OCI-M1 (cell line): Measurements from ENCODE around the gene TBC1D14.
"Not testable (repeated sequence)": the region's sequence is repeated elsewhere in the genome, so short reads cannot be mapped to it uniquely, and the experiment has no call there.

Experiments
- DNase-seq: peaks from one replicate; lab custom pipeline; 2025; lab: John Stamatoyannopoulos, UW

TBC1D14 gene

DNA sequence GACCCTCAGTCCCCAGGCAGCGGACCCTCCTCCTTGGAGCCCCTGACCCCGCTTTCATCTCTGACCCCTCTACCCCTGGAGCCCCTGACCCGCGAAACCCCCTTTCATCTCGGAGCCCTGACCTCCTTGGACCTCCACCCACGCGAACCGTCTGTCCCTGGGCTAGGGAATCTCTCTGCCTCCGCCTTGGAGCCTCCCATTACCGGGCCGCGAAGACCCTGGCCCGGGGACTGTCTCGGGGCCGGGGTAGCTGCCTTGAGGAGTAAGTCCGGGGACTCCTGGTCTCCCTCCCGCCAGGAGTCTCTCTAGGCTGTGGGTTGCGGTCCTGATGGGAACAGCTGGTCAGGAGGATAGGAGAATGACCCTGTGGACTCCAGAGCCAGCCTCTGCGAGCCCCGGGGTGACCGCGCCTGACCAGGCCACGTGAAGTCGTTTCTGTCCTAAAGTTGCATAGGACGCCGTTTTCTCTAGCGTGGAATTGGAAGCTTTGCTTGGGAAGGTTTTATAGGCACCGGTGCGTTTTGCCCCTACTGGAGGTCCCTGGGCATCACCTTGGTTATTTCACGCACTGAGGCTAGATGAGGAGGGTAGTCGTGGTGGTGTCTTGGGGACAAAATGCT is 824 bp downstream of the TBC1D14 start:
- DNase-seq = no peak

DNA sequence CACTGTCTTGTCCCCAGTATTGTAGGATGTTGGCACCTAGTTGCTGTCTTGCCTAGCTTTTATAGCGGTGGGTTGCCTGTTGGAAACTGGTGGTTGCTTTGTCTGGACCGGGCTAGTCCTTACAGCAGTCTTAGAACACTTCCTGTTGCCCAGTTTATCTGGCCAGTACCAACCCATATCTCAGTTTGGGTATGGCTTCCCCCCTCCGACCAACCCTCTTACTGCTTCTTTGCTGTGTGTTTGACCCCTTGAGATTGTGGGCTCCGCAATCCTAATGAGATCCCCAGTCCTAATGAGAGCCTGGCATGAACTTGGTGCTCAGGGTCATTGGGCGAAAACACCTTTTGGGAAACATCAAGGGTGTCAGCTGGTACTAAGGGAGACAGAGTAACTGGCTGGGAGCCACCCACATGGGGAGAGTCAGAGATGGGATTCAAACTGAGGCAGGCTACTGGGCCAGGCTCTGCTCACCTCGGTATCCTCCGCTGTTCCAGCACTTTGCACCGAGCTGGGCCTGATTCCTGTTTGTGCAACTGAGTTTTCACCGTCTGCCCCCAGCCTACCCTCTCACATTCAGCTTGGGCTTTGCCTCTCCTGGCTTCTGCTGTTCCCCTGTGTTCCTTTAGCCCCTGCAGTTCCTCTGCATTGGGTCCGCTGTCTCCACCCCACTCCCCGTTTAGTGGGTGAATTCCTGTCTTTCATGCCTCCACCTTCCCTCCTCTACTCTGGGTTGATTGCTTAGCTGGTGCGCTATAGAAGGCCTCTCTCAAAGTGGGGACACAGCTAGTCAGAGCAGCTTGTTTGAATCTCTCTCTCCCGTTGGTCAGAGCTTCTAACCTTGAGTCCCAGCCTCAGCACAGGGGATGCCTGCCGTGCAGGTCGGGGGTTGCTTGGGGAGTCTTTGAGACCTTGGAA is 1.6 kb downstream of the TBC1D14 start:
- DNase-seq = no peak

- DNase-seq = not testable (repeated sequence)
Measured at GRCh38 chr4:6911917-6912316, 2.3 kb downstream of the TBC1D14 start.

DNA sequence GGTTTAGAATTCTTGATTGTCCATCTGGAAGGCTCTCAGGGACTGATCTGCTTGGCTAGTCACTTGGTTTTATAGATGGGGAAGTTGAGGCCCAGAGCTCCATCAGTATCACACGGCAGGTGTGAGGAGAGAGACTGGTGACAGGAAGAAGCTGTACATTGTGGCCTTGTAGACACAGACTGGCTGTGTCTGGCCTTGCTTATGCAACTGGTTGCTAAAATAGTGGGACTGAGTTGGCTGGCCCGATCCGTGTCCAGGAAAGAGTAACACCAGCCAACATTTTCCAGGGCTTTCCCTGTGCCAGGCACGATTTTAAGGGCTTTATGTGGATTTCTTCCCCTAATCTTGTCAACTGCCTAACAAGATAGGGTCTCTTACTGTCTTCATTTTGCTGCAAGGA is 2.8 kb downstream of the TBC1D14 start:
- no peak for DNase-seq

DNA sequence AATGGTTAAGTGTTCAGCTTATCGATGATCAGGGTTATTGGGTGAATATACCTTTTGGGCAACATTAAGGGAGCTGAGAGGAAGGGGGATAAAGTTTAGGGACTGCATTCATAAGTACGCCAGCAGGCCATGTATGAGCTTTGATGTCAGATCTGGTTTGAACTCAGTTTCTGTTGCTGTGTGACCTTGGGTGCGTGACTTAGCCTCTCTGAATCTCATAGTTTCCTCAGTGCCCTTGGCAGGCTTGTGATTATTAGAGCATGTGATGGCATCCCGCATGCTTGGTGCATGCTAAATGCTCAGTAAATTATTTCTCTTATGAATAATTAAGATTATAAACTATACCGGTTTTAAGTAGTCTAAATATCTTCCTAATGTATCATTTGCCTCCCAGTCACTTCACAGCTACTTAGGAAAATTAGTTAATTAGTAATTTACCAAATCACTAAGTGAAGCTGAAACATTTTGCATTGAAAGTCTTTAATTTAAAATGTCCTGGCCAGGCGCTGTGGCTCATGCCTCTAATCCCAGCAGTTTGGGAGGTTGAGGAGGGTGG is 3.8 kb downstream of the TBC1D14 start:
- no peak for DNase-seq

GRCh38 chr4:6914448-6914847 is 4.8 kb downstream of the TBC1D14 start:
- DNase-seq = no peak

DNA sequence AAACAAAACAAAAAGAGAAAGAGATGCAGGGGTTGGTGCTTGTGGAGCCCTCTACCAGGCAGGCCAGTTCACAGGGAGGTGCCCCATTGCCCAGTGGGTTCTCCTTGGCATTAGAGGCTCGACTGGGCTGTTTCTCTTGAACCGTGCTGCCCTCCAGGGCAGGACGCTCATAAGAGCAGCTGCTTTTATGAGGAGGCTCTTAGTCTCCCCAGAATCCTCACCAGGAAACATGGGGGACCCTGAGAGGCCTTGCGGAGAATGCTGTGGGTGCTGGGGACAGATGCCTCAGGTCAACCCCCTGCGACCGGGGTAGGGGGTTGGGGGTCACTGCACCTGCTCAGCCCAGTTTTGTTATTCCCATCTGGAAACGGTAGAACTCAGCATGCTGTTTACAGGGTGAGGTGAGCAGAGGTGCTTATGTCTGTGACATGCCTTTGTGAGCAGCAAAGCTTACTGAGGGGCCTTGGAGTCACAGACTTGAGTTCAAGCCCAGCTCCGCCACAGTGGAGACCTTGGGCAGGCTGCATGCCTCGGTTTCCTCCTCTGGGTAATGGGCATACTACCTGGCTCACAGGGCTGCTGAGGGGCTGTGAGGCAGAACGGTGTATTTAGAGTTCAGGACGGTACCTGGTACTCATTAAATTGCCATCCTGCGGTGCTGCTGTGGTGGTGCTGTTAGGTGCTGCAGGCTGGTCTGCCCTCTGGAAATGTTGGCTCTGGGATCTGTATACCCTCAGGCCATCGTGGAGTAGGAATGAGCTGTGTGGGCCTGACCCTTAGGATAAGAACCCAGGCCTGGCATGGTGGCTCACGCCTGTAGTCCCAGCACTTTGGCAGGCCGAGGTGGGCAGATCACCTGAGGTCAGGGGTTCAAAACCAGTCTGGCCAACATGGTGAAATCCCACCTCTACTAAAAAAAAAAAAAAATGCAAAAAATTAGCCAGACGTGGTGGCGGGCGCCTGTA is 5.7 kb downstream of the TBC1D14 start:
- DNase-seq = no peak

DNA sequence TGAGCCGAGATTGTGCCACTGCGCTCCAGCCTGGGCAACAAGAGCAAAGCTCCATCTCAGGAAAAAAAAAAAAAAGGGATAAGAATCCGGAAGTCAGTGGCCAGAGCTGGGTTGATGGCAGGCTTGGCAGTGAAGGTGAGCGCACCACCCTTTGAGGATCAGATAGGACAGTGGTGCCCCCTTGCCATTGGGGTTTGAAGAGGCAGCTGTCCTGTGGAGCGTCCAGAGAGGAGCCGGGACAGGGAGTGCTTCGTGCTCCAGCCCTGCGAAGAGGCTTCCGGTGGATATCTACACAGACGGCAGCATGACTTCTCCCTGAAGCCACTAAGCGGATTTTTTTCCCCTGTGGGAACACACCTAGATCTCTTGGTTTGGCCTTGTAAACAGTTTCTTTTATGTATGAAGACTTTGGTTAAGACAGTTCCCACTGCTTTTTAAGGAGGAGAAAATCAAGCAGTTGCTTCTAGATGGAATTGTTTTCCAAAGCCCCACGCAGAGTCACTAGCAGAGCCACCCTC is 6.5 kb downstream of the TBC1D14 start:
- no peak for DNase-seq

DNA sequence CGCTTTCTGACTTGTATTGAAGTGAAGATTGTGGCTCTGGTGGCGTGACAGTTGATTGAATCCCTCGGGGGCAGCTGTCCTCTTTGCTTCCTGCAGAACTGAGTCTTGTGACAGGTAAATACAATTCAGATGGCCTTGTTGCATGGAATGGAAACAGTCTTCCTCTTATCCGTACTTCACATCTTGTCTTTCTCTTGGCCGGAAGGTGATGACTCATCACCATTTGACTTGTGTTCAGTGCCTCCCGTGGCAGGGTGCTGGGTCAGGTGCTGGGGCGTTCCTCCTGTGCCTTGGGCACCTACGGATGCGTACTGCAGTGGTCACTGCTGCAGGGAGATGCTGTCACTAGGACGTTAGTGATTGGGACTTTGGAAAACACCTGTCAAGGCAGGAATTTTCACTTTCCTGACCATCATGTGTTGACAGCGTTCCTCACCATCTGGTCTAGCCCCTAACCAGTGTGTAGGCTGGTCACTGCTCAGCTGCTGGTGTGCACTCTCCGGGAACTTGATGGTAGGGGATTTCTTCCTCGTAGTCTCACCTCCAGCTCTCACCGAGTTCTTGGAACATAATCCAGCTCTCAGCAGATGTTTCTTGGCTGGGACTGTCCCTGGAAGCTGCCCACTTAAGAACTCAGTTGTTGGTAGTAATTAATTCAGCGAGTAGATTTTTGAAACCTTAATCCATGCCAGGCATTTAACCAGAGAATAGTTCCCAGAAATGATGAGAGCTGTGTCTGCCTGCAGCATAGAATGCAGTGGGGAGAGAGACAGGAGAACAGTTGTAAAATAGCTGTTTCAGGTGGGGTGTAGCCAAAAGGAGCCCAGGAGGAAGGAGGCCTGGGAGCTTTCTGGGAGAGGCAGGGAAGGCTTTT is 7.2 kb downstream of the TBC1D14 start:
- peak; percentile 78 for DNase-seq

DNA sequence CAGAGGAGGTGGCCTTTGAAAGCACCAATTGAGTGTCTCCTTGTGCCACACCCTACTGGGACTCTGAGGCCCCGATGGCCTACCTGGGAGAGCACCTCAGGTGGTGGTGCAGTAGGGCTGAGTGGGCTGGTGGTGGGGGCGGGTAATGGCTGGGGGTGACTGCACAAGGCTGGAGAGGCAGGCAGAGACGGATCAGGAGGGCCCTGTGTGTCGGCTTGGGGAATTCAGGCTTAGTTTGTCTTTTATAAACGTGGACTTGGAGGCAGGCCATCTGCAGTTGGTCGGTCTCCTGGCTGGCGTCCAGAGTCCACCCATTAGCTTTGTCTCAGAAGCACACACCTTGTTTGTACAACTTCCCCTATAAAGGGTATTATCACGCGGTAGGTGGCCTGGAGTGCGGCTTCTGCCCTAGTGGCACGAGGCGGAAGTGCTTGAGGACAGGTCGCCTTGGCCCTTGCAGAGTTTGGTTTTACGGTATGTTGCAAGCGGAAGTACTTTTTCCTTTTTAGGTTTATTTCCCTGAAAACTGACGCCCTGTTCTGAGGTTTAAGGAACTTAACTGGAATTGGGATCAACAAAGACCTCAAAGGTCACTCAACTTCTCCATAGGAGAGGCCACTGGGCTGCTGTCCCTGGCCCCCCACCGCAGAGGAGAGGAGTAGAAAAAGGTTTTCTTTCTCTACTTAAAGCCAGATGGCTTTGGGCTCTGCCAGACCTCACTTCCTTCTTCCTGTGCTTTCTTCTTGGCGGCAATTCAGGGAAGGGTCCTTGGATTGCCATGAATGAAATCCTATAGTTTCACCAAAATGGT is 8.0 kb downstream of the TBC1D14 start:
- DNase-seq = peak; percentile 29

GRCh38 chr4:6918338-6918737 is 8.7 kb downstream of the TBC1D14 start:
- DNase-seq = no peak

GRCh38 chr4:6920171-6920570 is 10.5 kb downstream of the TBC1D14 start:
- no peak for DNase-seq

GRCh38 chr4:6923507-6923906 is 13.9 kb downstream of the TBC1D14 start:
- no peak for DNase-seq

DNA sequence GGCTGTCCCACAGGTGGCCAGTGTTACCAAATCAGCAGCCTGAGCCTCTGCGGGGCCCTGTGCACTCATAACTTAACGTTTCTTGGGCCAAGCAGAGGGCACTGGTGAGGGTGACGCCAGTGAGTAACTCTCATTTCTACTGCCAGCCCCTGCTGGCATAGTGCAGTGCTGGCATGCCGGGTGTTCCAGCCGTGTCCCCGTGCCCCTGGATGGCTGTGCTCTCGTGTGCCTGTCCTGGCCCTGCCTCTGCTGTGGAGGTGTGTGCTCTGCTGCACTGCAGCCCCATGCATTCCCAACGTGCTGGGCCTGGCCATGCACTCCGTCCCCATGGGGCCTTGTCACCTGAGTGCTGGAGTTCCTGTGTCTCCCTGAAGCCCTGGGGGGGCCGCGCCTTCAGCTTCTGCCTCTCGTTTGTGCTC is 14.7 kb downstream of the TBC1D14 start:
- DNase-seq = no peak

DNA sequence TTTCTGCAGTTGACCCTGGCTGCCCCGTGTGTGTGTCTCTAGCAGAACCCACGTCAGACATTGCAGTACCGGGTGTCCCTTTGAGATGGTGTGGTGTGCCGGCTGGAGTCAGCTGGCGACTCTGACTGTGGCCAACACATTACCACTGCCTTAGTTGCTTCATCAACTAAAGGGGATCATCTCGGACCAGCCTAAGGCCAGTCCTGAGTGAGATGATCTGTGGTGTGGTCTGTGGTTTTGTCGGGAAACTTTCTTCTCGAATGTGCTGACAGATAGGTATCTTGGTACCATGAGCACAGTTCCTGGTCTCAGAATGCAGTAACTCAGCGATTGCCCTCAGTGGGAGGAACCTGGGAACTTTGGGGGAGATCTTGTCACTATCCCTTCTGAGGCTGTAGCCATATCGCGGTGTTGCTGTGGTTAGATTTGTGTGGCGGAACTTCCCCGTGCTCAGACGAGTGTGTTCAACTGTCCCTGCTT is 15.8 kb downstream of the TBC1D14 start:
- peak; percentile 97 for DNase-seq

- peak; percentile 73 for DNase-seq
Measured at GRCh38 chr4:6926081-6926480, 16.5 kb downstream of the TBC1D14 start.

GRCh38 chr4:6926681-6927478 is 17.3 kb downstream of the TBC1D14 start:
- peak; percentile 13 for DNase-seq

- no peak for DNase-seq
Measured at GRCh38 chr4:6928081-6928480, 18.5 kb downstream of the TBC1D14 start.

DNA sequence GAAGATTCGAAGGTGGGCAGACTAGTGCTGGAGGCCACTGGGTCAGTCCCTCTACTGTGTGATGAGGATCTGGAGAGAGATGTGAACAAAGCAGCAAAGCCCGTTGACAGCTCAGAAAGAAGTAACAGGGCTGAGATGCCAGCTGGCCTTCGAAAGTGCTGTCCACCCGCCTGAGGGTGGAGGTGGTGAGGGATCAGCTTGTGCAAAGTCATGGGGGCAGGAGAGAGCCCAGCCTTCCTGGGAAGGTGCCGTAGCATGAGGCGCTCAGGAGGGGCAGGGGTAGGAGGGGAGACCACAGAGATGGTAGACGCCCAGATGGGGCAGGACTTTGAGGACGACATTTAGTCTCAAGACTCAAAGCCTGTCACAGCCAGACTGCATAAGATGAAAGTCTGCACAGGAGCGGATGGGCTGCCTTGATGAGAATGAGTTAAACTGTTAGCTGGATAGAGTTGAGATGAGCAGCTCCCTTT is 19.7 kb downstream of the TBC1D14 start:
- DNase-seq = no peak
